GM18520 (cell line): Measurements from ENCODE around the gene ZC3HAV1.
"Not testable (repeated sequence)": the region's sequence is repeated elsewhere in the genome, so short reads cannot be mapped to it uniquely, and the experiment has no call there.

Experiments
- ATAC-seq: cut with Tn5 transposase; IDR thresholded peaks from one replicate; pipeline ENCODE4 v1.9.1; 2021; ENCODE audit not compliant: unreplicated experiment

ZC3HAV1 gene

DNA sequence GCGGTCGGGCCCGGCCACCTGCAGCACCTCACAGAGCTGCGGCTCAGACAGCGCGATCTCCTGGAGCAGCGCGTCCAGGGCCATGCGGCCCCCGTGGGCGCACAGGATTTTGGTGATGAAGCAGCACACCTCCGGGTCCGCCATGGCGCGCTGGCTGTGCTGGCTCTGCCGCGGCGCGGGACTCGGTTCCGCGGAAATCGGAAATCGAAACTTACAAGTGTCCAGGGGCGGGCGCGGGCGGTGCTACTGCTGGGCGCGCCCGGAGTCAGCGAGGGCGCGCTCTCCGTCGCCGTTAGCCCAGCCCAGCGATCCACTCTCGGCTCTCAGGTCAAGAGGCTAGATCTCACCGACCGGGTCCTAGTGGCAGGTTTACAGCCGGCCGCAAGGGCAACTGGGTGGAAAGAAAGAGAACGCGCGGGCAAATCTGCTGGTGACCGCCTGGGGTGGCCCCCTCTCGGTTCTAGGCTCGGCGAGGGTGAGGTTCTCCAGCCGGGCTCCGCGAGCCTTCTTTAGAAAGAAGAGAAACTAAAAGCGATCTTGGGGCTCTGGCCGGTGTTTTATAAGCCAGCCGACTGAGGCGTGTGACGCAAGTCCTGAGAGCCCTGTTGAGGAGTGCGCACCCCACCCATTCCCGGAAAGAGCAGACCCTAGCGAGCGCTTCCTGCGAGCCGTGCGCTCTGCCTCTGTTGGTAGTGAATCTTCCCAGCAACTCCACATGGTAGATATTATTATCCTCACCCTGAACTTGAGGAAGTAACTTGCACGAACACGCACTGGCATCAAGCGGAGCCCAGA, at the start of gene ZC3HAV1:
Gene ZC3HAV1, minus strand, starts transcription at position 533 of the 795 bp plus-strand sequence. Its CDS starts 389 bp downstream, at position 144.
- peak; percentile 56 for ATAC-seq

DNA sequence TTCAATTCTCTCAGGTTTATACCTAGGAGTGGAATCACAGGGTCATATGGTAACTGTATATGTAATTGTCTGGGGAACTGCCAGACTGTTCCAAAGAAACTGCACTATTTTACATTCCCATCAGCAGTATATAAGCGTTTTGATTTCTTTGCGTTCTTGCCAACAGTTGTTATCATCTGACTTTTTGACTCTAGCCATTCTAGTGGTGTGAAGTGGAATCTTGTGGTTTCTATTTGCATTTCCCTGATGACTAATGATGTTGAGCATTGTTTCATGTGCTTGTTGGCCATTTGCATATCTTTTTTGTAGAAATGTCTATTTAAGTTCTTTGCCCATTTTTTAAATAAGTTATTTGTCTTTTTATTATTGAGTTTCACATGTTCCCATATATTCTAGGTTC, 44.3 kb upstream of the ZC3HAV1 start:
- no peak for ATAC-seq

DNA sequence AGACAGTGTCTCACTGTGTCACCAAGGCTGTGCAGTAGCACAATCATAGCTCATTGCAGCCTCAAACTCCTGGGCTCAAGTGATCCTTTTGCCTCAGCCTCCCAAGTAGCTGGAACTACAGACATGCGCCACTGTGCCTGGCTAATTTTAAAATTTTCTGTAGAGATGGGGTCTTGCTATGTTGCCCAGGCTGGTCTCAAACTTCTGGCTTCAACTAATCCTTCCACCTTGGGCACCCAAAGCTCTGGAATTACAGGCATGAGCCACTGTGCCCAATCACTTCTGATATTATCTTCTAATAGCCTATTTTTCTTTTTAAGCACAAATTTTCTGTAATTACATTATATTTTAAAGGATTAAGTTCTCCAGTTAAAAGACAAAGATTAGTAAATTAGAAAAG, 42.6 kb upstream of the ZC3HAV1 start:
- ATAC-seq, result no peak

- no peak for ATAC-seq
These were observed 29.6 kb upstream of the ZC3HAV1 start for GRCh38 chr7:139139150-139139549.

DNA sequence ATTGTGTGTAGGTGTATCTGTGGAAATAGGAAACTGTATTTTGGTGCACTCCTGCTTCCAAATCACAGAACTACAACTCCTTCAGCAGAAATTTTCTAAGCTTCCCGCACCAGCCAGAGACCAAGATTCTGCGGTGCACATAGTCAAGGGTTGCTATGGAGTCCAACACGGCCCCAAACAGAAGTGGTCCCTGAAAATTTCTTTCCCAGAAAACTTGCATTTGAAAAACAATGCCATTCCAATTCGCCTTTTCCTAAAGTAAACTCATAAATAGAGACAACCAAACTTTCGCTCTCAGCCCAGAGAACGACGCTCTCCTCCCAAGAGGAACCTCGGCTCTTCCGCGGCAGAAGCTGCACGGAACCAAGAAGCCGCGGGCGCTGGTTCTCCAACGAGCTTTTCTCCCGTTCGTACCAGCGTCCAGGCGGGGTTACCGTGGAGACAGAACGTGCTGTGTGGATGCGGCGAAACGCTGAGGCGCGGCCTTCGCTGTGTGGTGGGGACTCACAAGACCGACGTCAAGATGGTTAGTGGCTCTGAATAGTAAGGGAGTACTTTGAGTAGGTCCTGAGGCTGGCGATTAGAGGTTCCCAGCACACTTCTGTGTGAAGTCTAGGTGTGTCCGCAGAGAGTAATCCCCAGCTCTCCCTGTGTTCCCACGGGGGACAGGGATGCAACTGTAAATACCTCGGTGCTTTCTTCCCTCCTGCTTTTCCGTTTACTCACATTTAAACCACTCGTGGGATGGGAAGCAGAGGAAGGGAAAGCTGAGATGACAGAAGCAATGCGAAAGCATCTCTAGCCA, 24.0 kb upstream of the ZC3HAV1 start:
- peak; percentile 95 for ATAC-seq

DNA sequence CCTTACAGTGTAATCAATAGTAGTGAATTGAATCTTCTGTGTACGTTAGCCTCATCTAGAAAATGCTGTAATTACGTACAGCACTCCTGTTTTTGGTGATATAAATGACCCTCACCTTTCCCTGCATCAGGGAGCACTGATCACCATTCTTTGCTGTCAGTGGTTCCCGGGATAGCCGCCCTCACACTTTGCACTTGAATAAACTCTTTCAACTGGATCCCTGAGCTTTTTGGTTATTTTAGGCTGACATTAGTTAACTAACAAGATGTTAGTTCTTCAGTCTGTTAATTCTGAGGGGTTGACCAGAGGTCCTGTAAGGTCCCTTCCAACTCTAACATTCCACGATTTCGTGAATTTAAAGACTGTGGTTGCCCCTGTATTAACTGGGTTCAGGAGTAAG, 23.4 kb upstream of the ZC3HAV1 start:
- ATAC-seq, result no peak

GRCh38 chr7:139131601-139132041, 22.1 kb upstream of the ZC3HAV1 start:
- ATAC-seq, result no peak

- ATAC-seq, result not testable (repeated sequence)
These were observed 20.3 kb upstream of the ZC3HAV1 start for GRCh38 chr7:139129814-139130213.

DNA sequence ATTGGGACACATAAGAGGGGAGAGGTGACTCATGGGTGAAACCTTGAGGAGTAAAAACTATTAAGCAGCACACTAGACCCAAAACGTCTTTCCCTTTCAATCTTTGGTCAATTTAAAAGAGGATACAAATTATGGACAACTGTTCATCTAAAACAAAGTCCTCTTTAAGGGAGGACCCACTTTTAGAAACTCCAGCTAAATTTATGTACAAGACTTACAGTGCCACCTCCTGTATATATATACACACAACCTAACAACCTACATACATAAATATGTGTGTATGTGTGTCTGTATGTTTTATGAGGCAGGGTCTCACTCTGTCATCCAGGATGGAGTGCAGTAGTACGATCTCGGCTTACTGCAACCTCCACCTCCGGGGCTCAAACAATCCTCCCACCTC, 18.1 kb upstream of the ZC3HAV1 start:
- no peak for ATAC-seq

- ATAC-seq, result no peak
These were observed 16.1 kb upstream of the ZC3HAV1 start for GRCh38 chr7:139125657-139126056.

- not testable (repeated sequence) for ATAC-seq
These were observed 15.5 kb upstream of the ZC3HAV1 start for GRCh38 chr7:139124995-139125394.

DNA sequence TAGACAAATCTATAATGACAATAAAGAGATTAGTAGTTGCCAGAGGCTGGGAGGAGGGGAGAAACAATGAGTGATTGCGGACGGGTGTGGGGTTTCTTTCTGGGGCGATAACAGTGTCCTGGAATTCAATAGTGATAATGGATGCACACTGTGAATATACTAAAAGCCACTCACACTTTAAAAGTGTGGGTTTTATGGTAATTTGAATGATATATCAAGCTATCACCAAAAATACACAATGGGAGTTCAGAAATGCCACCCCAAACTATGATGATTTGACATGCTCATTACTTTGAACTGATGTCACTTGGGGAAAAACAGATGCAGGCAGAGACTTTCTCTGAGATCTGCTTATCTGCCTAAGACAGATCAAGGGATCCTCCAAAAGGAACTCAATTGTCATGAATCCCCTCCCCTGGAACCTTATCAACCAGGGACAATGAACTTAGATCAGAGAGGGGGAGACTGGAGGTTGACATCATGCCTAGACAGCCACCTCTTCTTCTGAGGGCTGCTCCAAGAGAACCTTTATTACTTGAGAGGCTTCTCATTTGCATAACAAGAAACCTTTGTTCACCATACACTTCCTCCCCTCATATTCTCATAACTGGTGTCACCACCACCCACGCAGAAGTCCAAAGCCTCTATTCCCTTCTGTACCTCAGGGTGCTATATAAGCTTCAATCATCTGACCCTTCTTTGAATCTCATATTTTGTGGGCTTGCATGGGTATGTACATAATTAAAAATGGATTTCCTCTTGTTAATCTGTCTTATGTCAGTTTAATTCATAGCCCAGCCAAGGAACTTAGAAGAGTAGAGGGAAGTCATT, 14.8 kb upstream of the ZC3HAV1 start:
- ATAC-seq, result peak; percentile 63

DNA sequence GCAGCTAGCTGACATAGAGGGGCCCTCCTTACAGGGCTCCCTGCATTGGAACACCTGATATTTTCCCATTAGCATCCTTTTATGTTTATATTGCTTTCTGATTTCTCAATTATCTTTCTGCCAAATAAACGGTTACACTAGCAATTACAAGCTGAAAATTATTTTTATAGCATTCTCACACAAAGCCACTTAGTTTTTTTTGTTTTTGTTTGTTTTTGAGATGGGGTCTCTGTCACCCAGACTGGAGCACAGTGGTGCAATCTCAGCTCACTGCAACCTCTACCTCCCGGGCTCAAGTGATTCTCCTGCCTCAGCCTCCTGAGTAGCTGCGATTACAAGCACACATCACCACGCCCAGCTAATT, 9.9 kb upstream of the ZC3HAV1 start:
- ATAC-seq, result no peak

DNA sequence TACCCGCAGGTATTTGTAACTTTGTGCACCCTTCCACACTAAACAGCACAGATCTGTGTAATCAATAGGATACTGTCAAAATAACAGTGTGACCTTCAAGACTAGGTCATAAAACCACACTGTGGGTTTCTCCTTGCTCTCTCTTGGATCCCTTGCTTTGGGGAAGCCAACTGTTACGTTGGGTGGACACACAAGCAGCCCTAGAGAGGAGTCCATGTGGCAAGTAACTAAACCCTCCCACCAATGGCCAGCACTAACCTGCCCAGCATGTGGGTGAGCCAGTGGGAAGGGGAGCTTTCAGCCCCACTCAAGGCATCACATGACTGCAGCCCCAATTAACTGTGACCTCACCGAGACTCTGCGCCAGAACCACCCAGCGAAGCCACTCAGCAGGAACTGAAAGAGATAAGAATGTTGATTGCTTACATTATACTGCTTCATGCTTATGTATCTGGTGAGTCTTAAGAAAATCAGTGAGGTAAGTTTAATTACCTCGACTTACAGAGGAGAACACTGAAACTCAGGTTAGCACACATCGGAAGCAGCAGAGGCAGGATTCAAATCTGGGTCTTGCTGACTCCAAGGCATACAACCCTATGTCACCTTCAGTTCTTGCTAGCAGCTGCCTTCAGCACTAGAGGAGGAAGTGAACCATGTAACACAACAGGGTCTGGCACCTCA, 9.4 kb upstream of the ZC3HAV1 start:
- peak; percentile 70 for ATAC-seq

- ATAC-seq, result peak; percentile 60
These were observed 8.8 kb upstream of the ZC3HAV1 start for GRCh38 chr7:139118234-139118804.

DNA sequence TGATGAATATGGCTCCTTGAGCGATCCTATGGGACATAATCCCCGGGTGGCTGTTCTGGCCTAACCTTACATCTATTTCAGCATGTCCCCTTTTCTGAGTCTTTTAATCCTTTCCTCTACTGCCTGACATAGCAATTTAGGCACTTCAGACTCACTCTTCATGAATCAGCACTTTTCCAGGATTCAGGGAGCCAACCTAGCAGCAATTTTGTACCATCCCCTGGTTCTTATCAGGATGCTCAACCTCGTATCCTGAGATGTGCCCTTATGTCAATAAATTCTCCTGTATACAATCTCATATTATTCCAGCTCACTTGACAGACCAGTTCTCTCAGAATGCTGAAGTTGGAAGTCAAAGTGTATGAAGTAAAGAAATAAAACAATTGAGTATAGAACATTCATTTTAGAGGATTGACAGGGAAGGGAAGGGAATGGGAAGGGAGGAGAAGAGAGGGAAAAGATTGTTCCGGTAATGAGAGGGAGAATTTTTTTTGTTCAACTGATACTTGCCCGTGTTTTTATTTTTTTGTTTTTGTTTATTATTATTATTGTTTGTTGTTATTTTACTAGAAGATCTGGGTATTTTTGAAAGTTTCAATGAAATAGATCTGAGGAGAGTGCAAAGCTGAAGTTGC, 8.2 kb upstream of the ZC3HAV1 start:
- no peak for ATAC-seq

- no peak for ATAC-seq
These were observed 7.5 kb upstream of the ZC3HAV1 start for GRCh38 chr7:139116999-139117398.

- ATAC-seq, result no peak
These were observed 5.6 kb upstream of the ZC3HAV1 start for GRCh38 chr7:139115104-139115503.

DNA sequence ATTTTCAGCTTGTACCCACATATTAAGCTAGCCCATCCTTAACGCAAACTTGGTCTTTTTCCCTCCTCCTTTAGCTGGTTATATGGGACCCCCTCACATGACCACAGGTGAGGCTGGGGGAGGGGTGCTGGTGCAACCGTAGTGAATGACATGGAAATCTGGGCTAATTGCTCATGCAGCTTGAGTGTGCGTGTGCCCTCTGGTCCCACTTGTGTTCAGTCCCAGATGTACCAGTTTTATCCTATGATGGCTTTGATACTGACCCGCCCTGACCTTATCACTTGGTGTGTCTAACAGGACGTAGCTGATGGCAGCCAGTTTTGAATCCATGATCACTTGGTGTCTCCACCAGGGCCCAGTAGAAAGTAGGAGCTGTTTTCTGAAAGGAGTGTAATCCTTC, 5.1 kb upstream of the ZC3HAV1 start:
- ATAC-seq, result no peak

DNA sequence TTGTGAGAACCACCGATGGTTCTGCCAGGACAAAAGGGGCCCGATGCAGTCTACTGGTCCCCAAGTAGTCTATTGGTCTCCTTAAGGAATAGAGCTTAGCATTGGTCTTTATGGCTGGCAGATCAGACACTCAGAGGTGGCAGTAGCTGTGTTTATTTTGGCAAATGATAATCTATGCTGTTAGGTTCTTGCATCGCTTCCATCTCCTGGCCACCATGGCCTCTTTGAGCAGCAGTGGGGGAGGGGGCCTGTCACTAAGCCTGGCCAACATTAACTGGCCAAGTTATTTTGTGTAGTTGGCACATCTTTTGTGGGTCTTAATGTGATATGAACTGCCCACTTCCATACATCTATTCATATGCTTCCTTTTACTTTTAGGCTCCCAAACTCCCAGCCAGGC, 4.5 kb upstream of the ZC3HAV1 start:
- no peak for ATAC-seq
